Activated B cell treated with CpG ODN at 0.5 μM for 24 hours (primary cell): Measurements from ENCODE around the gene RHEB. TPM values are rescaled to one million over a fixed set of nuclear protein-coding genes. Genes with fewer than 3 reads are reported as not detected.

Source experiments
- ATAC-seq: fragments of 200-7000 bp; cut with Tn5 transposase; one replicate; pipeline ENCODE4 v1.10.0; 2021; ENCODE audit warnings: low read depth, mild to moderate bottlenecking, moderate library complexity
- CTCF ChIA-PET: fragments of 350-600 bp; sonication (Branson Sonifier 250); formaldehyde crosslinking; loops from one replicate; lab custom pipeline; 2021; ENCODE audit warnings: antibody characterized with exemption; lab: Charles Lee
- POLR2A ChIA-PET: fragments of 350-600 bp; sonication (Branson Sonifier 250); formaldehyde crosslinking; loops from one replicate; lab custom pipeline; 2021; ENCODE audit warnings: antibody characterized with exemption; lab: Charles Lee
- DNase-seq: peaks from one replicate; pipeline ENCODE4 v3.0.0; 2022
- H3K27ac Mint-ChIP-seq: one replicate; pipeline ENCODE4 v1.8.0; 2020; ENCODE audit warnings: mixed read lengths
- H3K27me3 Mint-ChIP-seq: one replicate; pipeline ENCODE4 v1.8.0; 2021; ENCODE audit warnings: mixed read lengths
- H3K36me3 Mint-ChIP-seq: one replicate; pipeline ENCODE4 v1.8.0; 2021; ENCODE audit warnings: low read depth, mixed read lengths
- H3K4me1 Mint-ChIP-seq: one replicate; pipeline ENCODE4 v1.8.0; 2021; ENCODE audit warnings: mixed read lengths
- H3K4me3 Mint-ChIP-seq: one replicate; pipeline ENCODE4 v1.8.0; 2020; ENCODE audit warnings: mild to moderate bottlenecking, mixed read lengths
- H3K9me3 Mint-ChIP-seq: one replicate; pipeline ENCODE4 v1.8.0; 2020; ENCODE audit warnings: mixed read lengths
- intact Hi-C: fragments of 100-400 bp; cut with micrococcal nuclease; formaldehyde crosslinking; loops from one replicate; pipeline ENCODE4 v1.15.1; 2024
- total RNA-seq: library from RNA; stranded (reverse); gene quantifications from 2 replicates; pipeline ENCODE4 v1.2.3, GENCODE V29; 2022
- TF ChIP-seq, protein P1 (sequence below): fragments of 200-600 bp; IDR thresholded peaks from one replicate; pipeline ENCODE4 v1.8.0; 2022; ENCODE audit warnings: antibody characterized with exemption, mild to moderate bottlenecking

RHEB gene
- total RNA-seq, 1 donor from 2014 or later = 32.8 TPM

GRCh38 chr7:151436446-151437158 lies 83.1 kb downstream of the RHEB start:
- peaks cover 25% of the 10 kb centered on the region for H3K27me3 Mint-ChIP-seq
- H3K4me3 Mint-ChIP-seq = no peak overlapping the region
- no peaks in the 10 kb centered on the region for H3K9me3 Mint-ChIP-seq
- intact Hi-C loops = no loop called here
- TF ChIP-seq, protein P1, sequence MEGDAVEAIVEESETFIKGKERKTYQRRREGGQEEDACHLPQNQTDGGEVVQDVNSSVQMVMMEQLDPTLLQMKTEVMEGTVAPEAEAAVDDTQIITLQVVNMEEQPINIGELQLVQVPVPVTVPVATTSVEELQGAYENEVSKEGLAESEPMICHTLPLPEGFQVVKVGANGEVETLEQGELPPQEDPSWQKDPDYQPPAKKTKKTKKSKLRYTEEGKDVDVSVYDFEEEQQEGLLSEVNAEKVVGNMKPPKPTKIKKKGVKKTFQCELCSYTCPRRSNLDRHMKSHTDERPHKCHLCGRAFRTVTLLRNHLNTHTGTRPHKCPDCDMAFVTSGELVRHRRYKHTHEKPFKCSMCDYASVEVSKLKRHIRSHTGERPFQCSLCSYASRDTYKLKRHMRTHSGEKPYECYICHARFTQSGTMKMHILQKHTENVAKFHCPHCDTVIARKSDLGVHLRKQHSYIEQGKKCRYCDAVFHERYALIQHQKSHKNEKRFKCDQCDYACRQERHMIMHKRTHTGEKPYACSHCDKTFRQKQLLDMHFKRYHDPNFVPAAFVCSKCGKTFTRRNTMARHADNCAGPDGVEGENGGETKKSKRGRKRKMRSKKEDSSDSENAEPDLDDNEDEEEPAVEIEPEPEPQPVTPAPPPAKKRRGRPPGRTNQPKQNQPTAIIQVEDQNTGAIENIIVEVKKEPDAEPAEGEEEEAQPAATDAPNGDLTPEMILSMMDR = no peak
- ATAC-seq (no peak), DNase-seq (no peak)
- POLR2A ChIA-PET = no interaction called here
- peaks cover 9% of the 10 kb centered on the region for H3K4me1 Mint-ChIP-seq
- no peak overlapping the region for H3K27ac Mint-ChIP-seq
- no peaks in the 10 kb centered on the region for H3K36me3 Mint-ChIP-seq
- CTCF ChIA-PET = no interaction called here

- Mint-ChIP-seq H3K27ac (no peak overlapping the region), H3K27me3 (peaks cover 19% of the 10 kb centered on the region), H3K9me3 (no peaks in the 10 kb centered on the region), H3K4me3 (no peak overlapping the region), H3K4me1 (peaks cover 6% of the 10 kb centered on the region), H3K36me3 (no peaks in the 10 kb centered on the region)
- ChIA-PET CTCF (no interaction called here), POLR2A (no interaction called here)
- no peak for DNase-seq
- ATAC-seq = no peak
- TF ChIP-seq, protein P1 = no peak
- intact Hi-C loops = no loop called here
These were observed 83.7 kb downstream of the RHEB start for GRCh38 chr7:151435971-151436370.

DNA sequence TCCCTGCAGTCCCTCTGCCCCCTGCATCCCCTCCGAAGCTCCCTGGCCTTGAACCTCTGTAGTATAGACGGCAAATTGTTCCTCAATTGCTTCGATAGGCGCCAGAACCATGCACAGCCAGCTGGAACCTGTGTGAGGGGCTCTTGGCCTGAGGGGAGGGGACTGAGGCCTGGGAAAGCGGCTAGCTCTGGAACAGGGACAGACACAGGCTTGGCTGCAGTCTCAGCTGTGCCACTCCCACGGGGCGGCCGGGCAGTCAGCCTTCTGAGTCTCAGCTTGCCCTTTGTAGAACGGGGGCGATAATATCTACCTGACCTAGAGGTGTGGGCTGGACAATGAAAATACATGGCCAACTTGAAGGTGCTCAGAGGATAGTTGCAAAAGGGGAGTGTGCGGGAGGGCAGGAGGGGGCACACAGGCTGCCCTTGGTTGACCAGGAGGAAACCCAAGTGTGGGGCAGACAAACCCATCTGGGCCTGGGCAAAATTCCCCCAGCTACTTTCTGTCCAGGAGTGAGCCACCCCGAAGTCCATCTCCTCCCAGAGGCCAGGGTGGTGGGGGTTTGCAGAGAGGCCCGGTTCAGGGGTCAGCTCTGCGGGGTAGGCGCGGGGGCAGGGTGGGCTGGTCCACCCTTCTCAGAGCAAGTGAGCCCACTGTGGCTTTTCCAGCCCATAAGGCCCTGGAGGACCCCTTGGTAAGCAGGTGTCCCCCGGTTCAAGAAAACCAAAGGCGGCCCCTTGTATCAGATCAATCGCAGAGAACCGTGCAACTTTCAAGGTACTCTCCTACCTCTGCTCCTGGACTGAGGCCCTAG lies 84.4 kb downstream of the RHEB start:
- TF ChIP-seq, protein P1 = no peak
- DNase-seq (no peak), ATAC-seq (no peak)
- no peak overlapping the region for H3K4me3 Mint-ChIP-seq
- H3K36me3 Mint-ChIP-seq = no peaks in the 10 kb centered on the region
- H3K9me3 Mint-ChIP-seq = no peaks in the 10 kb centered on the region
- peaks cover 13% of the 10 kb centered on the region for H3K27me3 Mint-ChIP-seq
- no peak overlapping the region for H3K27ac Mint-ChIP-seq
- ChIA-PET POLR2A (interaction anchor here (0.6 kb wide), 1 partner anchor 407 kb away, joined by 4 read pairs; the partner anchor contains the start of gene ABCB8), CTCF (no interaction called here)
- peaks cover 6% of the 10 kb centered on the region for H3K4me1 Mint-ChIP-seq
- intact Hi-C loops = no loop called here

DNA sequence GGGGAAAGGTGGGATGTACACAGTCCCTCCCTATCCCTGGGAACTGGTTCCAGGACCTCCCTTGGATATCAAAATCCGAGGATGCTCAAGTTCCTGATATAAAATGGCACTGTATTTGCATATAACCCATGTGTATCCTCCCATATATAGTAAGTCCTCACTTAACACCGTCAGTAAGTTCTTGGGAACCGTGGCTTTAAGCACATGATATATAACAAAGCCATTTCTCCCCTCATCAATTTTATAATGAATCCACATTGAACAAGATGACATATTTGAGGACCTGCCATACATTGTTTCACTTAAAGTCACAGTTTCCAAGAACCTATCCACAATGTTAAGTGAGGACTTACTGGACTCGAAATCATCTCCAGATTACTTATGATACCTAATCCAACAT lies 85.1 kb downstream of the RHEB start:
- CTCF ChIA-PET = no interaction called here
- no peaks in the 10 kb centered on the region for H3K36me3 Mint-ChIP-seq
- TF ChIP-seq, protein P1 = no peak
- peaks cover 11% of the 10 kb centered on the region for H3K4me1 Mint-ChIP-seq
- H3K9me3 Mint-ChIP-seq = no peaks in the 10 kb centered on the region
- H3K27me3 Mint-ChIP-seq = peaks cover 11% of the 10 kb centered on the region
- no peak overlapping the region for H3K27ac Mint-ChIP-seq
- POLR2A ChIA-PET = no interaction called here
- H3K4me3 Mint-ChIP-seq = no peak overlapping the region
- ATAC-seq = no peak
- no peak for DNase-seq
- intact Hi-C loops = no loop called here

DNA sequence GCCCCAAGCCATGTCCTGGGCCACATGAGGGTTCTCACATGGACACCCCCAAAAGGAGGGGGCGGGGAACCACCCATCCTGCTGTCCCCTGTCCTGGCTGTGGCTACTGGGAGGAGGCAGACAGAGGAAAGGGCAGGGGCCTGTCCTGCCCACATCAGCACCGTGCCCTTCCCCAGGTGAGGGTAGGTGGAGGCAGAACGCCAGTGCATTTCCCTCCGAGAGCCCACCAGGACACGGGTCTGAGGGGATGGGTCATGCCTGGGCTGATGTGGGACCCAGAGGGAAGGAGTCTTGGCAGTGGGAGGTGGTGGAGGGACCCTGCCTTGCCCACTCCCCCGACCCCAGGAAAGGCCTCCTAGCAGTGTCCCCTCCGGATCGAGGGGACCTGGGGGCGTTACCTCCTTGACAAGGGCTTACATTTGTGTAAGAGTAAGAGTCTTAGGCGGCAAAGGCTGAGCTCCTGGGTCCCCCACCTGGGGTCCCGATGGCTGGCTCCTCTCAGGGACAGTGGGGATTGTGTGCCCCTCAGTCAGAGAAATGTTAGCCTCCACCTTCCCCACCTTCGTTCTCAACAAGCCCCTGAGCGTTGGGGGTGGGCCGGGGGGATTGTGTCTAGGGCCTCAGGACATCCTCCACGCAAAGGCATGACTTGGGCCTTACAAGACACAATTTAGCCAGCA lies 85.8 kb downstream of the RHEB start:
- intact Hi-C loops = no loop called here
- Mint-ChIP-seq H3K9me3 (no peaks in the 10 kb centered on the region), H3K27ac (no peak overlapping the region), H3K27me3 (peaks cover 9% of the 10 kb centered on the region), H3K36me3 (no peaks in the 10 kb centered on the region), H3K4me3 (no peak overlapping the region), H3K4me1 (peaks cover 13% of the 10 kb centered on the region)
- POLR2A ChIA-PET = no interaction called here
- CTCF ChIA-PET = no interaction called here
- TF ChIP-seq, protein P1 = no peak
- no peak for DNase-seq
- no peak for ATAC-seq
